Left lobe of liver (tissue), 2 donors: ENCODE data around the gene SF3B1. TPM values are rescaled to one million over a fixed set of nuclear protein-coding genes. Genes with fewer than 3 reads are reported as not detected.
A peak's percentile ranks its signal among the peaks of the same experiment; 100 is the strongest.
"Not testable (repeated sequence)": the region's sequence is repeated elsewhere in the genome, so short reads cannot be mapped to it uniquely, and the experiment has no call there.

ENCODE experiments used
- ATAC-seq: fragments of 200-7000 bp; cut with Tn5 transposase; one replicate; pipeline ENCODE4 v1.9.1; 2020; ENCODE audit warnings: mild to moderate bottlenecking, moderate library complexity
- DNase-seq: peaks from one replicate; pipeline ENCODE4 v3.0.0-alpha.2; 2020; ENCODE audit warnings: low spot score
- total RNA-seq: library from RNA; stranded (reverse); gene quantifications from one replicate; pipeline ENCODE4 v1.2.1, GENCODE V29; 2021
- donor health status: DM: no; HTN: no; CAD: no; lungs with moderate emphysema.
- donor health status: DM: no; HTN: yes; CAD: no.

Gene SF3B1
- total RNA-seq, 1 donor from 2014 or later = 83.5 TPM

- ATAC-seq (no peak), DNase-seq (no peak)
Measured at GRCh38 chr2:197383825-197384224, 51.0 kb downstream of the SF3B1 start.

GRCh38 chr2:197381641-197382040 is 53.2 kb downstream of the SF3B1 start:
- ATAC-seq (no peak), DNase-seq (no peak)

- ATAC-seq, DNase-seq: not testable (repeated sequence)
Measured at GRCh38 chr2:197379918-197380309, 54.9 kb downstream of the SF3B1 start.

- not testable (repeated sequence) for DNase-seq, ATAC-seq
Measured at GRCh38 chr2:197379308-197379917, 55.4 kb downstream of the SF3B1 start.

- ATAC-seq (peak; percentile 98), DNase-seq (peak; percentile 57)
Measured at GRCh38 chr2:197378494-197379307, 56.1 kb downstream of the SF3B1 start.

- no peak for ATAC-seq
- DNase-seq = no peak
Measured at GRCh38 chr2:197378086-197378485, 56.7 kb downstream of the SF3B1 start.

- no peak for DNase-seq
- ATAC-seq = no peak
Measured at GRCh38 chr2:197377670-197378069, 57.2 kb downstream of the SF3B1 start.

GRCh38 chr2:197372592-197372991 is 62.2 kb downstream of the SF3B1 start:
- DNase-seq = no peak
- no peak for ATAC-seq

GRCh38 chr2:197370664-197371063 is 64.2 kb downstream of the SF3B1 start:
- ATAC-seq, DNase-seq: not testable (repeated sequence)

GRCh38 chr2:197369933-197370320 is 64.9 kb downstream of the SF3B1 start:
- no peak for ATAC-seq
- no peak for DNase-seq

- DNase-seq = no peak
- ATAC-seq = no peak
Measured at GRCh38 chr2:197369228-197369932, 65.4 kb downstream of the SF3B1 start.

GRCh38 chr2:197368412-197368811 is 66.4 kb downstream of the SF3B1 start:
- no peak for DNase-seq
- ATAC-seq = no peak

- DNase-seq = no peak
- no peak for ATAC-seq
Measured at GRCh38 chr2:197363998-197364397, 70.8 kb downstream of the SF3B1 start.

GRCh38 chr2:197360744-197361156 is 74.1 kb downstream of the SF3B1 start:
- DNase-seq (no peak), ATAC-seq (no peak)

GRCh38 chr2:197359859-197360258 is 75.0 kb downstream of the SF3B1 start:
- DNase-seq (no peak), ATAC-seq (no peak)

- ATAC-seq (no peak), DNase-seq (no peak)
Measured at GRCh38 chr2:197358931-197359330, 75.9 kb downstream of the SF3B1 start.

GRCh38 chr2:197357986-197358385 is 76.8 kb downstream of the SF3B1 start:
- ATAC-seq (no peak), DNase-seq (no peak)

GRCh38 chr2:197356136-197356535 is 78.7 kb downstream of the SF3B1 start:
- ATAC-seq = no peak
- DNase-seq = no peak

GRCh38 chr2:197354169-197354558 is 80.7 kb downstream of the SF3B1 start:
- no peak for ATAC-seq
- no peak for DNase-seq

- ATAC-seq = no peak
- DNase-seq = no peak
Measured at GRCh38 chr2:197353393-197354168, 81.2 kb downstream of the SF3B1 start.

- ATAC-seq (no peak), DNase-seq (no peak)
Measured at GRCh38 chr2:197349699-197350098, 85.1 kb downstream of the SF3B1 start.
